HG03097 (cell line): Measurements from ENCODE around the gene CPSF3.
"Not testable (repeated sequence)": the region's sequence is repeated elsewhere in the genome, so short reads cannot be mapped to it uniquely, and the experiment has no call there.

Experiments used
- ATAC-seq: cut with Tn5 transposase; IDR thresholded peaks from one replicate; pipeline ENCODE4 v1.9.1; 2021; ENCODE audit not compliant: unreplicated experiment, low FRiP score

CPSF3 gene

DNA sequence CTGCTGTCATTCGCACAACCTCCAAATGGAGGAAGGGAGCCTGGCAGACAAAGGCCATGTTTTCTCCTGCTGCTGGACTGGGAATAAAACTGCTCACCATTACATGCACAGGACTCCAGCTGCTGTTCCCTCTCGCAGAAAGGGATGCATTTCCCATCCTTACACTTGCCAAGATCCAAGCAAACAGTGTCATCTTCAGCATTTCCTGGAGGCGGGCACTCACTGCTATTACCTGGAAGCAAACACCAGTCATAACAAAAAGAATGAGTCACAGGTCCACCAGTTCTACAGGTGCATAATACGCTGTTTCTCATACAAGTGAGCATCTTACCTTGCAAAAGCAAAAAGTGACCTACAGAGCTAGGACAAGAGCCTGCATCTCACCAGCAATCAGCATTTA is 73.6 kb downstream of the CPSF3 start:
- no peak for ATAC-seq

GRCh38 chr2:9498210-9498609 is 74.8 kb downstream of the CPSF3 start:
- ATAC-seq: no peak

DNA sequence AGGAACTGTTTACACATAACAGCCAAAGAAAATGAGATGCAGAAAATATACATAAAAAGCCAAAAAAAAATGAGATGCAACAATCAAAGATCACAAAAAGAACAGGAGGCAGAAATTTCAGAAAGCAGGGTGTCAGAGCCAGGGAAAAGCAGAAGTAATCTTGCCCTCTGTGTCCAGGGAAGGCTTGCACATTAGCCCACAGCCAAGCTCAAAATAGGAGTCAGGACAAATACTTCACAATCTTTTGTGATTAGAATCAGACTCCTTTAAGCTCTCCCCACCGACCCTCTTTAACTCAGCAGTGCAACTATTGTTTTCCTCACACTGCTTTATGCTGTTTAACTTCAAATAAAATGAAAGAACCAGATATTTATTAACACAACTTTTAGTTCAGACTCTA is 85.5 kb downstream of the CPSF3 start:
- no peak for ATAC-seq

GRCh38 chr2:9513946-9514345 is 90.5 kb downstream of the CPSF3 start:
- not testable (repeated sequence) for ATAC-seq

- ATAC-seq: no peak
Measured at GRCh38 chr2:9517118-9517782, 93.8 kb downstream of the CPSF3 start.

DNA sequence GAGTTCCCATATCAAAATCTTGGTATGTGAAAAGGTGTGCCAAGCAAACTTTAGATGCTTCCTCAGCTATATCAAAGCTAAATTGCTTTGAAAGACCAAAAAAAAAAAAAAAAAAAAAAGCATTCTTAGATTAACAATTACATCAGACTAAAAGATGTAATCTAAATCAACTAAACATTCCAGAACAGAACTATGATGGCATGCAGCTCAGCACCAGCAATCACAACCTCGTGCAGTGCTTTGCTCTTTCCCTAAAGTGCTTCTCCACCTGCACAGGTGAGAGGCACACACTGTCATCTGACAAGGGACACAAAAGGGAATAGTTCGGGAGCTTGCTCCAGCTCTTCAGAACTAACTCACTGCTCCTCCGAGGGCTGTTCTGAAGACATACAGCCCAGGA is 94.7 kb downstream of the CPSF3 start:
- no peak for ATAC-seq

- no peak for ATAC-seq
Measured at GRCh38 chr2:9518780-9519179, 95.3 kb downstream of the CPSF3 start.

DNA sequence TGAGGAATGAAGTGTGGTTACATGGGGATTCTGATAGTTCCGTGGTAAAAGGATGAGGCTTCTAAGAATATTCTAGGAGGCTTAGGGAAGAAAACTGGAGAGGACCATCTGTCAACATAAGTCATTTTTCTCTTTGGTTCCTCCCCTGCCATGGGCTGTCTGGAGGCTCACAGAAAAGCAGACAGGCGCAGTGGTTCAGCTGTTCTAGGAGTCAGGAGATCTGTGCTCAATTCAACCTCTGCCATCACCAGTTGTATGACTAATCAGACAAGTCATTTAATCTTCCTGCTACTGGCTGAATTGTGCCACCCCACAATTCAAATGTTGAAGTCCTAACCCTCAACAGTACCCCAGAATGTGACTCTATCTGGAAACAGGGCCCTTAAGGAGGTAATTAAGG is 95.8 kb downstream of the CPSF3 start:
- ATAC-seq: no peak
